SHP77 treated with DMSO at 0.1 percent for 48 hours (cell line): ENCODE results near the gene CNNM4.
"Not testable (repeated sequence)": the region's sequence is repeated elsewhere in the genome, so short reads cannot be mapped to it uniquely, and the experiment has no call there.

Experiments used
- DNase-seq: peaks from one replicate; lab custom pipeline; 2025; lab: John Stamatoyannopoulos, UW

The CNNM4 gene

DNA sequence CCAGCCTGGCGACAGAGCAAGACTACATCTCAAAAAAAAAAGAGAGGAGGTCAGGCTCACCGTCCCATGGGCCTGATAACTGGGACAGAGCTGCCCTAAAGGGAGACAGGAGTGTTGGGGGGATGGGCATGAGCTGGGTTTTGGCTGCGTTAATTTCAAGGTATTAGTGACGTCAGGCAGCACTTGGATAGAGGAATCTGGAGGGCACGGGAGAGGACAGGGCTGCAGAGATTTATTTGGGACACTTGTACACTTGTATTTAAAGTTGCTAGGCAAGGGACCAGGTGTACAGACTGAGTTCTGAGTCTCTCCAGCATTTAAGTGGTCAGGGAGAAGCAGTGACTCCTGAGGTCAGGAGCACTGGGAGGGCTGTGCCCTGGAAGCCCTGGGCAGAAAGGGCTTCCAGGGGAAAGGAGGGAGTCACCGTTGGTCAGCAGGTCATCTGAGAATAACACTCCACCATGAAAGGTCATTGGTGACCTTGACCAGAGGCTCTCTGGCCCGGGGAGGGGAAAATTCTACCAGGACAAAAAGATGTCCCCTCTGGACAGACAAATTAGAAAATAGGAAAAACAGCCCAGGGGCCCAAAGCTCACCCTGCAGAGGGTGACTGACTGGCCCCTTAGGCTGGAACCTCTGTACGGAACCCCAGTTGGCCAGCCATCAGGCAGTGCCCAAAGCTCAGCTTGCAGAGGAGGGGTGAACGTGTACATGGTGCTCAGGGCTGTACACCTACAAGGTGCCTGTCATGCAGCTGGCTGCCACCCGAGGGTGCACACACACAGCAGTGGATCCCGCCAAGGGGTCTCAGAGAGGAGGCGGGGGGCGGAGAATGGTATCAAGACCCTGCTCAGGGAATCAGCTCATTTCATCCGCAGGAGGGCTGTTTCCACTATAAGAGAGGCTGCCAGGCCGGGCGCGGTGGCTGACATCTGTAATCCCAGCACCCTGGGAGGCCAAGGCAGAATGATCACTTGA is 32.4 kb downstream of the CNNM4 start:
- no peak for DNase-seq

- no peak for DNase-seq
Measured at GRCh38 chr2:96795076-96795475, 34.4 kb downstream of the CNNM4 start.

GRCh38 chr2:96796497-96796896 is 35.8 kb downstream of the CNNM4 start:
- DNase-seq = not testable (repeated sequence)

DNA sequence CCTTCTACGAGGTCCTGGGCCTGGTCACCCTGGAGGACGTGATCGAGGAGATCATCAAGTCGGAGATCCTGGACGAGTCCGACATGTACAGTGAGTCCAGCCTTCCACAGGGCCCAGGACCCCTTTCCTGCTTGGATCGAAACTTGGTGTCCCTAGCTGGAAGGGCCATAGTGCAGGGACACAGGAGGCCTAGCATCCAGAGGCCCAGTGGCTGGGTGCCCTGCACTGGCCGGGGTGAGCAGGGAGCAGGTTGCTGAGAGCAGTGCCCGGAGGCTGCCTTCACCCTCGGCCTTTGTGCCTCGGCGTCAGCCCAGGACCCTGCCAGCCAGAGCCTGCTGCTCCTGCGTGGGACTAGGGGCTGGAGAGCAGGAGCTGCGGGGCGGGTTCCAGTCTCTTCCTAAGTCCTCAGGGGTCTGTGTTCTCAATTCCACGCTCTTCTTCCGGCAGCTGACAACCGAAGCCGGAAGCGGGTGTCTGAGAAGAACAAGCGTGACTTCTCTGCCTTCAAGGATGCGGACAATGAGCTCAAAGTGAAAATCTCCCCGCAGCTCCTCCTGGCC is 36.4 kb downstream of the CNNM4 start:
- no peak for DNase-seq

GRCh38 chr2:96798733-96799622 is 38.3 kb downstream of the CNNM4 start:
- no peak for DNase-seq

GRCh38 chr2:96799623-96799935 is 38.9 kb downstream of the CNNM4 start:
- no peak for DNase-seq

DNA sequence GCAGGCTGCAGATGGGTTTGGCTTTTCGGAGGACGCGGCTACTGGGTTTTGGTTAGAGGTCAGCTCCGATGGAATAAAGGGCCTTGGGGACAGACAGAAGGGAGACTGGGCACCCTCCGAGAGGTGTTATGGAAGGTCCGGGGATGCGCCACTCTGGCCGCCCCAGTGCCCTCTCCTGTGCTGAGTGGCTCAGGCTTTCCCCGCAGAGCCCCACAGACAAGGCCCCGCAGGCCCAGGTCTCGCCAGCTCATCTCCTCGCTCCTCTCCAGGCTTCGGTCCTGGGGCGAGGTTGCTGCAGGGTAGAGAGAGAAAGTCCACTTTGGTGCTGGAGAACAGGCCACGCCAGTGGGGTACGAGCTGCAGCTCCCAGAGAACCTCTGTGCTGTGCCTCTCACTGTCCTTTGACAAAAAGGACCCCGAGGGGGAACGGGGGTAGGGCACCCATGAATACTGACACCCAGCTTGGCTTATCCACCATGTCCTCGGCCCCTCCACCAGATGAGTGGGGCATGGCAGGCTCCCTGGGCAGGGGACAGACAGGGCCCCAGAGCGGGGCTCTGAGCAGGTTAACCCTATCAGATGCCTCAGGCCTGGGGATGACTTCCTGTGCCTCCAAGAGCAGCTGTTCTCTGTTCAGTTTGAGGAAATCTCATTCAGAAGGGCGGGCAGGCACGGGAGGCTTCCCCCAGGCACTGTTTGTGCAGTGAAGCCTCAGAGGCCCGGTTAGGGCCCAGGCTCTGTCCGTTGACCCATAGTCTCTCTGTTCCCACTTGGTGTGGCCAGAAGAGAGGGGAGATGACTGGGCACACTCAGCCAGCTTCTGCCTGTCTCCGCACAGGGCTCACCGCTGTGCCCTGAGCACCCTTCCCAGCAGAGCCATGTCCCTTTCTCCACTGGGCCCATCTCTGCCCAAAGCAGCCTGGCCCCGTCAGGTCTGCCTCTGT is 39.6 kb downstream of the CNNM4 start:
- DNase-seq = no peak

- DNase-seq = peak; percentile 7
Measured at GRCh38 chr2:96801005-96801785, 40.5 kb downstream of the CNNM4 start.

DNA sequence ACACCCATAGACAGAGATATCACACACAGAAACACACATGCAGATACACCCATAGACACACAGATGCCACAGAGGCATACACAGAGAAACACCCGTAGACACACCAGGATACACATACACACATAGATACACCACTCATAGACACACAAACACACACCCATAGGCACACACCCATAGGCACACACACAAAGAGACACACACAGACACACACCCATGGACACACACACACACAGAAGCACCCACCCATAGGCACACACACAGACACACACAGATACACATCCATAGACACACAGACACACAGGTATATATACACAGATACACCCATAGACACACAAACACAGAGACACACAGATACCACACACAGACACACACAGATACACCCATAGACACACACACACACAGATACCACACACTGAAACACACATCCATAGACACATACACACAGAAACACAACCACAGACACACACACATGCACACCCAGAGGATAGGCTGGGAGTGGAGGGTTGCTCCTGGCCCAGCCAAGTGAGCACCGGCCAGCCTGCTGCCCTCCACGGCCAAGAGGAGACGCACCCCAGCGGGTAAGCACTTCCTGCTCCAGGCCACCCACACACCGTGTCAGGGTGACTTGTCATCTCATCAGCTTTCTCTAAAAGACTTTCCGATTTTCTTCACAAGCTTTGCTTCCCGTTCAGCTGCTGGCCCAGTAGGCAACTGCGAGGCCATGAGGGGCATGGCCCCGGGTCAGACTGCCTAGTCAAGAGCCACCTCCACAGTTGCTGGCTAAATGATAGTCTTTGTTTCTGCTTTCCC is 41.3 kb downstream of the CNNM4 start:
- no peak for DNase-seq

DNA sequence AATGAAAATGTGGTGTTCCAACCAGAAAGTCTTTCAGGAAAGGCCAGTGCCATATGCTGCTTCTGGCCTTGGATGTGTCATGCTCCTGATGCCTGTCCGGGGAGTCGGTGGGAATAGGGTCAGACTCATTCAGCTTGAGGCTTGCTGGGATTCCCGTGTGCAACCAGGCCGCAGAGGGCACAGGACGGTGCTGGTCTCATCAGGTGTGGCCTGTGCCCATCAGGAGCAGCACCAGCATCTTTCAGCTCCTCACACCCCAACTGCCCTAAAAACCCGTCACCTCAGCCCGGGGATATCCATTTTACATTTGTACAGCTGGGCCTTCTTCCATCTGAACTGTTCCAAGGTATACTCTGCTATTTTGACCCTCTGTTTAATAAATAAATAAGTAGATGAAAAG is 42.0 kb downstream of the CNNM4 start:
- no peak for DNase-seq

DNA sequence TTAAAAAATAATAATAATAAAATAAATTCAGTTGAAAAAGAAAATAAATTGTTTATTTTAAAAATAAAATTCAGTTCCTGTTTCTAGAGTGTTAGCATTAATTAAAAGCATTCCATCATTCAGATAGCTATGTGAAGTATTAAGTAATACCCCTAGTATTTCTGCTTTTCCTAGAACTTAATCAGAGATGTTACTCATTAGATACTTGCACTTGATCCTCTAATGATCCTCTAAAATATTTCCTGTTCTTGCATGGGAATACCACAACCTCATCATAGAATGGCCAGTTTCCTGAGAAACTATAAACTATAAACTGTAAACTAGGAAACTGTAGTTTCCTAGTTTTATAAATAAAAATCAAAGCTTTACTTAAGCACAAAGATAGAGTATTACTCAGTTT is 44.3 kb downstream of the CNNM4 start:
- no peak for DNase-seq

DNA sequence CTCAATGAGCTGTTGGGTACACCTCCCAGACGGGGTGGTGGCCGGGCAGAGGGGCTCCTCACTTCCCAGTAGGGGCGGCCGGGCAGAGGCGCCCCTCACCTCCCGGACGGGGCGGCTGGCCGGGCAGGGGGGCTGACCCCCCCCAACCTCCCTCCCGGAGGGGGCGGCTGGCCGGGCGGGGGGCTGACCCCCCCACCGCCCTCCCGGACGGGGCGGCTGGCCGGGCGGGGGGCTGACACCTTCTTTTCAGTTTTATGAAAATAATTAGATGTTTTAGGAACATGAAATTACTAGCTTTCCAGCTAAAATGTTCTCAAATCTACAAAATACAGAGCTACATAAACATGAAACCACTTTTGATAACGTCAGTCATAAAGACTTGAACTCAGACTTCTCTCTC is 45.2 kb downstream of the CNNM4 start:
- DNase-seq = not testable (repeated sequence)

DNA sequence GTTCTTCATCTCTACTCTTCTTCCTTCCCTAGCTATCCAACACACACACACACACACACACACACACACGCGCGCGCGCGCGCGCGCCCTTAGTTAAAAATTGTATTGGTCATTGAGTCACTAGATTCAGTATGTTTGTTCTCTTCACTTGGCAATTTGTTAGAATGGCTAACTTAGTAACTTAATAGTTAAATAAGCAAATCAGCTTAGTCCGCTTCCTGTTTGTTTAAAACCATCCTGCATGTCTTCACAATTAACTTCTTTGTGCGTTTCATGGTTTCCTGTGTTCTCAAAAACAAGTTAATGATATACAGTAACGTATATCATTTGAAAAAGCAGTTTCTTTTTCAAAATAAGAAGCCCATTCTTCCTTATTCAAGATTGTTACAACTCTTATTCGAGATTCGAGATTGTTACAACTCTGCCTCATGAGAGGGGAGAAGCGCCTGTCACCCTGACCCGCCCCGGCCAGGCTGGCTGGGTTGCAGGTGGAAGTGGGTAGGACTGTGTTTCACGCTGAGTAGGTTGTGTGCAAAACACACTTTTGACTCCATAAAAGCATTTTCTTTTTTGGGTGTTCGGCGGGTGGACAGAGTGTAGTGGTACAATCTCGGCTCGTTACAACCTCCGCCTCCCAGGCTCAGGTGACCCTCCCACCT is 45.9 kb downstream of the CNNM4 start:
- no peak for DNase-seq

- DNase-seq = no peak
Measured at GRCh38 chr2:96807127-96807471, 46.4 kb downstream of the CNNM4 start.

GRCh38 chr2:96808176-96808837 is 47.6 kb downstream of the CNNM4 start:
- DNase-seq = no peak

DNA sequence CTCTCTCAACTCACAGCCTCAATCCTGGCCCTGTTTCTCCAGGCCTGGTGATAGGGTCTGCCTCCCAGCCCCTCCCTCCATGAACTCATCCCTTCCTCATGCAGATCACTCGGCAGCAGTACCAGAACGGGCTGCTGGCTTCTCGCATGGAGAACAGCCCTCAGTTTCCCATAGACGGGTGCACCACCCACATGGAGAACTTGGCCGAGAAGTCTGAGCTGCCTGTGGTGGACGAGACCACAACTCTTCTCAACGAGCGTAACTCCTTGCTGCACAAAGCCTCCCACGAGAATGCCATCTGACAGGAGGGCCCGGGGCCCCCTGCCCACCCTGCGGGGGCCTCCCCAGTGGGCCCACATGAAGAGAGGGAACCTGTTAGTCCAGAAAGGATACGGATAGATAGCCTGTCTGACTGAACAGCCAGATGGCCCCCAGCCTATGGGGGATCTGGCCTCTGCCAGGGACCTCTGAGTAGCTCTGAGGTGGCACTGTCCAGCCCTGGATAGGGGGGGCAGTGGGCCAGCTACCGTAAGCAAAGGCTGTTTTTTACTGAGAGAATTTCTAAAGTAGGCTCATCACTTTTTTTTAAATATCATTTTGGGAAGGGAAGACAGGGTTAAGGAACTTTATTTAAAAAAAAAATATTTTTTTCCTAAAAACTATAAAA is 48.6 kb downstream of the CNNM4 start:
- no peak for DNase-seq

GRCh38 chr2:96809951-96810782 is 49.5 kb downstream of the CNNM4 start:
- DNase-seq = no peak
